Left ventricle myocardium inferior (tissue), 1 donor: ENCODE results near the gene GREB1. TPM values are rescaled to one million over a fixed set of nuclear protein-coding genes. Genes with fewer than 3 reads are reported as not detected.

ENCODE experiments used
- DNase-seq: peaks from one replicate; pipeline ENCODE4 v3.0.0-alpha.2; 2020
- H3K27ac ChIP-seq: fragments of 200-600 bp; replicated peaks from 2 replicates; pipeline ENCODE4 v1.8.0; 2021
- H3K27me3 ChIP-seq: fragments of 200-600 bp; 2 replicates; pipeline ENCODE4 v1.8.0; 2021; ENCODE audit warnings: low read depth
- H3K36me3 ChIP-seq: fragments of 200-600 bp; 2 replicates; pipeline ENCODE4 v1.8.0; 2021
- H3K4me1 ChIP-seq: fragments of 200-600 bp; 2 replicates; pipeline ENCODE4 v1.8.0; 2021
- H3K4me3 ChIP-seq: fragments of 200-600 bp; 2 replicates; pipeline ENCODE4 v1.8.0; 2021; ENCODE audit warnings: mild to moderate bottlenecking, moderate library complexity
- H3K9me3 ChIP-seq: fragments of 200-600 bp; replicated peaks from 2 replicates; pipeline ENCODE4 v1.8.0; 2021
- intact Hi-C: fragments of 100-400 bp; cut with micrococcal nuclease; formaldehyde crosslinking; loops from one replicate; pipeline ENCODE4 v1.11.0; 2022
- total RNA-seq: library from RNA; stranded (reverse); fragmentation: NEBNext Ultra II Directional; extraction: Animal tissue kit (Norgen Biotek cat#: 25700); gene quantifications from one replicate; pipeline ENCODE4 v1.2.1, GENCODE V29; 2021
- TF ChIP-seq, protein P1 (sequence below): fragments of 200-600 bp; IDR thresholded peaks from 2 replicates; pipeline ENCODE4 v1.8.0; 2021; ENCODE audit warnings: antibody characterized with exemption, mild to moderate bottlenecking, borderline replicate concordance
- donor health status: DM: no; HTN: yes; CAD: no; lungs with severe emphysema.

Gene GREB1
- total RNA-seq, 1 donor from 2014 or later = 7.8 TPM

DNA sequence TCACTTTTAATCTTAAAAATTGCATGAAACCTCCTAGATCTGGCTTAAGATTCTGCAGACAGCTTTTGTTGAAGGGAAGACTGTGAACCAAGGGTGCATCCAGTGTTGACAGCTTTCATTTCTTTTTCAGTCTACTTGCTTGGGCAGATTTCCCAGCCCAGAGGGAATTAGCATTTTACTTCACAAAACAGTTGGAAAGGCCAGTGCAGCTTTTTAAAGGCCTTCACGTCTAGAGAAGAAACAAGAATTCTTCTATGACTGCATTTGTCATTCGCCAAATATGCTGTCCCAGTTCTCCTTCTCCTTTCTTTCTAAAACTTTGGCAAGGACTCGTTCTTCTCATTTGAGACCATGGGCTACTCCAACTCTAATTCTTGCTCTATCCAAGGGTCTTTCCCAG is 118.7 kb downstream of the GREB1 start:
- Histone ChIP-seq H3K27ac (no peak overlapping the region), H3K4me1 (no peaks in the 10 kb centered on the region), H3K9me3 (no peaks in the 10 kb centered on the region), H3K4me3 (no peak overlapping the region), H3K27me3 (peaks cover 15% of the 10 kb centered on the region), H3K36me3 (no peaks in the 10 kb centered on the region)
- intact Hi-C loops = no loop called here
- no peak for DNase-seq
- TF ChIP-seq, protein P1, sequence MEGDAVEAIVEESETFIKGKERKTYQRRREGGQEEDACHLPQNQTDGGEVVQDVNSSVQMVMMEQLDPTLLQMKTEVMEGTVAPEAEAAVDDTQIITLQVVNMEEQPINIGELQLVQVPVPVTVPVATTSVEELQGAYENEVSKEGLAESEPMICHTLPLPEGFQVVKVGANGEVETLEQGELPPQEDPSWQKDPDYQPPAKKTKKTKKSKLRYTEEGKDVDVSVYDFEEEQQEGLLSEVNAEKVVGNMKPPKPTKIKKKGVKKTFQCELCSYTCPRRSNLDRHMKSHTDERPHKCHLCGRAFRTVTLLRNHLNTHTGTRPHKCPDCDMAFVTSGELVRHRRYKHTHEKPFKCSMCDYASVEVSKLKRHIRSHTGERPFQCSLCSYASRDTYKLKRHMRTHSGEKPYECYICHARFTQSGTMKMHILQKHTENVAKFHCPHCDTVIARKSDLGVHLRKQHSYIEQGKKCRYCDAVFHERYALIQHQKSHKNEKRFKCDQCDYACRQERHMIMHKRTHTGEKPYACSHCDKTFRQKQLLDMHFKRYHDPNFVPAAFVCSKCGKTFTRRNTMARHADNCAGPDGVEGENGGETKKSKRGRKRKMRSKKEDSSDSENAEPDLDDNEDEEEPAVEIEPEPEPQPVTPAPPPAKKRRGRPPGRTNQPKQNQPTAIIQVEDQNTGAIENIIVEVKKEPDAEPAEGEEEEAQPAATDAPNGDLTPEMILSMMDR = no peak

- TF ChIP-seq, protein P1 = no peak
- no peak overlapping the region for H3K4me3 ChIP-seq
- intact Hi-C loops = no loop called here
- no peak for DNase-seq
- no peaks in the 10 kb centered on the region for H3K36me3 ChIP-seq
- peaks cover 43% of the 10 kb centered on the region for H3K27me3 ChIP-seq
- no peaks in the 10 kb centered on the region for H3K9me3 ChIP-seq
- no peak overlapping the region for H3K27ac ChIP-seq
- H3K4me1 ChIP-seq = no peaks in the 10 kb centered on the region
Measured at GRCh38 chr2:11655495-11655894, 121.7 kb downstream of the GREB1 start.

GRCh38 chr2:11656252-11656651 is 122.4 kb downstream of the GREB1 start:
- Histone ChIP-seq H3K36me3 (no peaks in the 10 kb centered on the region), H3K27me3 (peaks cover 49% of the 10 kb centered on the region), H3K4me3 (no peak overlapping the region), H3K27ac (no peak overlapping the region), H3K9me3 (no peaks in the 10 kb centered on the region), H3K4me1 (no peaks in the 10 kb centered on the region)
- TF ChIP-seq, protein P1 = no peak
- intact Hi-C loops = no loop called here
- no peak for DNase-seq

- intact Hi-C loops = no loop called here
- Histone ChIP-seq H3K4me3 (no peak overlapping the region), H3K9me3 (no peaks in the 10 kb centered on the region), H3K27me3 (peaks cover 54% of the 10 kb centered on the region), H3K27ac (no peak overlapping the region), H3K4me1 (no peaks in the 10 kb centered on the region), H3K36me3 (no peaks in the 10 kb centered on the region)
- no peak for DNase-seq
- TF ChIP-seq, protein P1 = no peak
Measured at GRCh38 chr2:11656671-11657101, 122.8 kb downstream of the GREB1 start.

- TF ChIP-seq, protein P1 = no peak
- peaks cover 58% of the 10 kb centered on the region for H3K27me3 ChIP-seq
- no peak overlapping the region for H3K4me3 ChIP-seq
- no peaks in the 10 kb centered on the region for H3K9me3 ChIP-seq
- DNase-seq = no peak
- intact Hi-C loops = no loop called here
- H3K4me1 ChIP-seq = no peaks in the 10 kb centered on the region
- no peaks in the 10 kb centered on the region for H3K36me3 ChIP-seq
- H3K27ac ChIP-seq = no peak overlapping the region
Measured at GRCh38 chr2:11657195-11657594, 123.3 kb downstream of the GREB1 start.

- no peak for DNase-seq
- Histone ChIP-seq H3K4me3 (no peak overlapping the region), H3K9me3 (peaks cover under 1% of the 10 kb centered on the region), H3K36me3 (no peaks in the 10 kb centered on the region), H3K27ac (no peak overlapping the region), H3K27me3 (peaks cover 59% of the 10 kb centered on the region), H3K4me1 (no peaks in the 10 kb centered on the region)
- intact Hi-C loops = no loop called here
- TF ChIP-seq, protein P1 = no peak
Measured at GRCh38 chr2:11657646-11658045, 123.8 kb downstream of the GREB1 start.
